ENCODE measurements around the gene ZSCAN30. TPM values are rescaled to one million over a fixed set of nuclear protein-coding genes. Genes with fewer than 3 reads are reported as not detected.

ZSCAN30 gene
- total RNA-seq, 1 donor from 2014 or later: 30.0 TPM

DNA sequence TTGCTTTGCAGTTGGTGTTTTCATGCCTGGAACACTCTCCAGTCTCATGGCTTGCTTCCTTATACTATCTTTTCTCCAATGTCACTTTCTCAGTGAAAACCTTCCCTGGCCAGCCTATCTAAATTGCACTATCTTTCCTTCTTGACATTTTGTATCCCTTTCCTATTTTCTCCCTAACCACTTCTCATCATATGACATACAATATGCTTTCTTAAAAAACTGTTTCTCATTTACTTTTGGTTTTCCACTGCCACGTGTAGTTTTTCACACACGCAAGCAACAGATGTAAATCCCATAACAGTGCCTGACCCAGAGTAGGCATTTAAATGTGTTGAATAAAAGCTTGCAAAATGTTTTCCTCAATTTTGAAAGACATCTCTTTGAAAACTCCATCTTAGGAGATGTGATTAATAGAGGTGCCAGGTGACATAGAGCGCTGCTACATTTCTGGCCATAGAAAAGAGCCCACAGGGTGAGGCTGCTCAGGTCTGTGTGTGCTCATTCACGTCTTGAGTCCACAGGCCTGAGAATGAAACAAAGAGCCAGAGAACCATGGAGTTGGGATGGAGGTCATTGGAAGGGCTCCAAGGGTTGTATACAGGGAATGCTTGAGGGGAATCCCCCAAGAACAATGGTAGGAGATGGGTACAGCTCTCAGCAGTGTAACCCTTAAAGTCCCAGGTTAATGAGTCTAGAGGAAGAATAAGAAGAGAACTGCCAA is 41.5 kb upstream of the ZSCAN30 start:
- Mint-ChIP-seq H3K4me3 (ENCODE audit: unreplicated experiment) (no peak overlapping the region), H3K4me1 (ENCODE audit: unreplicated experiment) (no peaks in the 10 kb centered on the region), H3K9me3 (ENCODE audit: unreplicated experiment) (no peaks in the 10 kb centered on the region), H3K36me3 (ENCODE audit: low read depth, unreplicated experiment) (peaks cover 10% of the 10 kb centered on the region), H3K27ac (ENCODE audit: unreplicated experiment) (no peak overlapping the region), H3K27me3 (ENCODE audit: unreplicated experiment) (no peaks in the 10 kb centered on the region)
- no peak for DNase-seq (ENCODE audit: low spot score)
- TF ChIP-seq, protein P1, sequence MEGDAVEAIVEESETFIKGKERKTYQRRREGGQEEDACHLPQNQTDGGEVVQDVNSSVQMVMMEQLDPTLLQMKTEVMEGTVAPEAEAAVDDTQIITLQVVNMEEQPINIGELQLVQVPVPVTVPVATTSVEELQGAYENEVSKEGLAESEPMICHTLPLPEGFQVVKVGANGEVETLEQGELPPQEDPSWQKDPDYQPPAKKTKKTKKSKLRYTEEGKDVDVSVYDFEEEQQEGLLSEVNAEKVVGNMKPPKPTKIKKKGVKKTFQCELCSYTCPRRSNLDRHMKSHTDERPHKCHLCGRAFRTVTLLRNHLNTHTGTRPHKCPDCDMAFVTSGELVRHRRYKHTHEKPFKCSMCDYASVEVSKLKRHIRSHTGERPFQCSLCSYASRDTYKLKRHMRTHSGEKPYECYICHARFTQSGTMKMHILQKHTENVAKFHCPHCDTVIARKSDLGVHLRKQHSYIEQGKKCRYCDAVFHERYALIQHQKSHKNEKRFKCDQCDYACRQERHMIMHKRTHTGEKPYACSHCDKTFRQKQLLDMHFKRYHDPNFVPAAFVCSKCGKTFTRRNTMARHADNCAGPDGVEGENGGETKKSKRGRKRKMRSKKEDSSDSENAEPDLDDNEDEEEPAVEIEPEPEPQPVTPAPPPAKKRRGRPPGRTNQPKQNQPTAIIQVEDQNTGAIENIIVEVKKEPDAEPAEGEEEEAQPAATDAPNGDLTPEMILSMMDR (IDR thresholded peaks at IDR 0.05; ENCODE audit: unreplicated experiment): no peak

DNA sequence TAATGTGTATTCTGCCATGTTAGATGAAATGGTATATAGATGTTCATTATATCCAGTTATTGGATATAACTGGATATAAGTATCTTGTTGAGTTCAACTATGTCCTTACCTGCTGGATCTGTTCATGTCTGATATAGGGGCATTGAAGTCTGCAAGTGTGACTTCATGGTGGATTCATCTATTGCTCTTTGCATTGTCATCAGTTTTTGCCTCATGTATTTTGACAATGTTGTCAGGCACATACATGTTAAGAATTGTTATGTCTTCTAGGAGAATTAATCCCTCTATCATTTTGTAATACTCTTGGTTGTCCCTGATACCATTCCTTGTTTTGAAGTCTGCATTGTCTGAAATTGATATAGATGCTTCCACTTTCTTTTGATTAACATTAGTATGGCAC is 38.8 kb upstream of the ZSCAN30 start:
- DNase-seq (ENCODE audit: low spot score): no peak
- TF ChIP-seq, protein P1 (IDR thresholded peaks at IDR 0.05; ENCODE audit: unreplicated experiment): no peak
- Mint-ChIP-seq H3K27me3 (ENCODE audit: unreplicated experiment) (no peaks in the 10 kb centered on the region), H3K4me3 (ENCODE audit: unreplicated experiment) (no peak overlapping the region), H3K27ac (ENCODE audit: unreplicated experiment) (no peak overlapping the region), H3K4me1 (ENCODE audit: unreplicated experiment) (no peaks in the 10 kb centered on the region), H3K9me3 (ENCODE audit: unreplicated experiment) (no peaks in the 10 kb centered on the region), H3K36me3 (ENCODE audit: low read depth, unreplicated experiment) (peaks cover 3% of the 10 kb centered on the region)

DNA sequence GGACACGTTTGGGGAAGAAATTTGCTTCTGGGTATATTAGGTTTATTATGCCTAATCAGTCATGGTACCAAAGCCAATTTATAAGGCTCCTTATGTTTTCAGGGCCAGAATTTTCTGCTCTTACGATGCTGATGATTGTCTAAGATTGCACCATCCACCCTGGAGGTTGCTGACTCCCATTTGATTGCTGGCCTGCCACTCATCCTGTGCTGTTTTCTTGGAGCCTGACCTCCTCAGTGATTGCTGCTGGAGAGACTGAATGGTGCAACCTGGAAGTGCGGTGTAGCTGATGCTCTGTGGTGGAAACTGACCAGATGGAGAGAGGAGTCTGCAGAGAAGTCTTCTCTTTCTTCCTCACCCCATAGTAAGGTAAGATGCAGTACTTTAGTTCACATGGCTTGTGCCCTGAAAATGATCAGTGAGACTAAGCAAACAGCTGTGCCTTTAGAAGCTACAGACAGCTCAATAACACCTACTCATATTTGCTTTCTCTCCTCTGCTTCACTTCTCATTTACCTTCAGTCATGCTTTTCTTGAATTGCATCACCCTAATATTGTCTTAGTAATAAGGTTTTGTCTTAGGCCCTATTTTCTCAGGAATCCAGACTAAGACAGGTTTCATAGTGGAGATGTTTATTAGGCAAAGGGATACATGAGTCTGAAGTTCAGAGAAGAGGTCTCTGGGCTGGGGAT is 36.8 kb upstream of the ZSCAN30 start:
- TF ChIP-seq, protein P1 (IDR thresholded peaks at IDR 0.05; ENCODE audit: unreplicated experiment): no peak
- Mint-ChIP-seq H3K4me1 (ENCODE audit: unreplicated experiment) (no peaks in the 10 kb centered on the region), H3K4me3 (ENCODE audit: unreplicated experiment) (no peak overlapping the region), H3K9me3 (ENCODE audit: unreplicated experiment) (no peaks in the 10 kb centered on the region), H3K27me3 (ENCODE audit: unreplicated experiment) (no peaks in the 10 kb centered on the region), H3K36me3 (ENCODE audit: low read depth, unreplicated experiment) (no peaks in the 10 kb centered on the region), H3K27ac (ENCODE audit: unreplicated experiment) (no peak overlapping the region)
- no peak for DNase-seq (ENCODE audit: low spot score)

DNA sequence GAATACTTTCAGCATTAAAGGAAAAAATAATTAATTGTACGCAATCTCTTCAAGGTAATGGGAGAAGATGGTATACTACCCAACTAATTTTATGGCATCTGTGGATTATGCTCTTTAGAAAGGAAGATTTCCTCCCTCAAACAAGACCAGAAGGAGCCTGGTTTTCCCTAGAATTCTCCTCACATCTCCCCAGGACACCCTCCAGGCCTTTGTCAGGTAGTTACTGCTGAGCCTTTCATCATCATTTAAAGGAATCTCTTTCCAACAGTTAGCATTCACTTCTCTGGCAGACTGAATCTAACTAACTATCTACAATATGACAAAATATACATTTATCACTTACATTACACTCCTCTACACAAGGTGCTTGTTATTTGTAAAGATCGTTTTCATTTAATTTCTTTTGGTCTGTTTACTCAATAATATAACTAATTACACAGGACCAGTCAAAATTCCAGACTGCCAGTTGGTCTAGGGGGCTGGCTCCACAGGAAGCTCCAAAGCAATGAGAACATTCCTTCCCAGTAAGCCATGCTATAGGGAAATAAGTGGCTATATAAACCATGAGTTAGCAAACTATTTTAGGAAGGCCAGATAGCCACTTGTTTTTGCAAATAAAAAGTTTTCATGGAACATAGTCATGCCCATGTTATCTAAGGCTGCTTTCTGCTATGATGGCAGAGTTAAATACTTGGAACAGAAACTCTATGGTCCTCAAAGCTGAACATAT is 35.1 kb upstream of the ZSCAN30 start:
- no peaks in the 10 kb centered on the region for H3K9me3 Mint-ChIP-seq (ENCODE audit: unreplicated experiment)
- no peak for DNase-seq (ENCODE audit: low spot score)
- H3K27ac Mint-ChIP-seq (ENCODE audit: unreplicated experiment): no peak overlapping the region
- H3K27me3 Mint-ChIP-seq (ENCODE audit: unreplicated experiment): no peaks in the 10 kb centered on the region
- H3K36me3 Mint-ChIP-seq (ENCODE audit: low read depth, unreplicated experiment): no peaks in the 10 kb centered on the region
- TF ChIP-seq, protein P1 (IDR thresholded peaks at IDR 0.05; ENCODE audit: unreplicated experiment): no peak
- no peak overlapping the region for H3K4me3 Mint-ChIP-seq (ENCODE audit: unreplicated experiment)
- H3K4me1 Mint-ChIP-seq (ENCODE audit: unreplicated experiment): no peaks in the 10 kb centered on the region

Measured in endothelial cell (in vitro differentiated cells).